T1000 (cell line): ENCODE data around the gene ADCYAP1.
"Not testable (repeated sequence)": the region's sequence is repeated elsewhere in the genome, so short reads cannot be mapped to it uniquely, and the experiment has no call there.

Source experiments
- DNase-seq: peaks from one replicate; lab custom pipeline; 2025; ENCODE audit warnings: mixed read lengths; lab: John Stamatoyannopoulos, UW

Gene ADCYAP1

GRCh38 chr18:904218-905090, at the start of gene ADCYAP1:
ADCYAP1 (plus strand) TSS chr18:904871; CDS start chr18:905387, 516 bp downstream.
- no peak for DNase-seq

- DNase-seq, result no peak
Observed at GRCh38 chr18:857986-858385, 46.7 kb upstream of the ADCYAP1 start.

- DNase-seq, result peak; percentile 29
Observed at GRCh38 chr18:864872-865273, 39.8 kb upstream of the ADCYAP1 start.

GRCh38 chr18:867257-867656, 37.4 kb upstream of the ADCYAP1 start:
- DNase-seq, result no peak

GRCh38 chr18:873426-873825, 31.2 kb upstream of the ADCYAP1 start:
- not testable (repeated sequence) for DNase-seq

- no peak for DNase-seq
Observed at GRCh38 chr18:875912-876311, 28.8 kb upstream of the ADCYAP1 start.

GRCh38 chr18:877238-877637, 27.4 kb upstream of the ADCYAP1 start:
- no peak for DNase-seq

- DNase-seq, result no peak
Observed at GRCh38 chr18:886076-886475, 18.6 kb upstream of the ADCYAP1 start.

GRCh38 chr18:887716-888115, 17.0 kb upstream of the ADCYAP1 start:
- DNase-seq, result no peak

- no peak for DNase-seq
Observed at GRCh38 chr18:892316-892715, 12.4 kb upstream of the ADCYAP1 start.

- DNase-seq, result no peak
Observed at GRCh38 chr18:896315-896714, 8.4 kb upstream of the ADCYAP1 start.

GRCh38 chr18:901761-902160, 2.9 kb upstream of the ADCYAP1 start:
- DNase-seq, result no peak

- no peak for DNase-seq
Observed at GRCh38 chr18:902229-902628, 2.4 kb upstream of the ADCYAP1 start.

- no peak for DNase-seq
Observed at GRCh38 chr18:903701-904100, 970 bp upstream of the ADCYAP1 start.

- DNase-seq, result no peak
Observed at GRCh38 chr18:905307-905947, 756 bp downstream of the ADCYAP1 start.

- no peak for DNase-seq
Observed at GRCh38 chr18:905948-906415, 1.3 kb downstream of the ADCYAP1 start.

GRCh38 chr18:906416-907114, 1.9 kb downstream of the ADCYAP1 start:
- no peak for DNase-seq

- no peak for DNase-seq
Observed at GRCh38 chr18:907115-907884, 2.6 kb downstream of the ADCYAP1 start.

GRCh38 chr18:907885-908757, 3.5 kb downstream of the ADCYAP1 start:
- no peak for DNase-seq

- DNase-seq, result no peak
Observed at GRCh38 chr18:908758-909724, 4.4 kb downstream of the ADCYAP1 start.
